ENCODE results near the gene ERBB2. TPM values are rescaled to one million over a fixed set of nuclear protein-coding genes. Genes with fewer than 3 reads are reported as not detected.

ERBB2 gene
- total and polyA plus RNA-seq, 2 of the 13 experiments (the other 11 are each of a cell fraction or from before 2014, with no cell fraction given): 57.7 to 64.1 TPM

DNA sequence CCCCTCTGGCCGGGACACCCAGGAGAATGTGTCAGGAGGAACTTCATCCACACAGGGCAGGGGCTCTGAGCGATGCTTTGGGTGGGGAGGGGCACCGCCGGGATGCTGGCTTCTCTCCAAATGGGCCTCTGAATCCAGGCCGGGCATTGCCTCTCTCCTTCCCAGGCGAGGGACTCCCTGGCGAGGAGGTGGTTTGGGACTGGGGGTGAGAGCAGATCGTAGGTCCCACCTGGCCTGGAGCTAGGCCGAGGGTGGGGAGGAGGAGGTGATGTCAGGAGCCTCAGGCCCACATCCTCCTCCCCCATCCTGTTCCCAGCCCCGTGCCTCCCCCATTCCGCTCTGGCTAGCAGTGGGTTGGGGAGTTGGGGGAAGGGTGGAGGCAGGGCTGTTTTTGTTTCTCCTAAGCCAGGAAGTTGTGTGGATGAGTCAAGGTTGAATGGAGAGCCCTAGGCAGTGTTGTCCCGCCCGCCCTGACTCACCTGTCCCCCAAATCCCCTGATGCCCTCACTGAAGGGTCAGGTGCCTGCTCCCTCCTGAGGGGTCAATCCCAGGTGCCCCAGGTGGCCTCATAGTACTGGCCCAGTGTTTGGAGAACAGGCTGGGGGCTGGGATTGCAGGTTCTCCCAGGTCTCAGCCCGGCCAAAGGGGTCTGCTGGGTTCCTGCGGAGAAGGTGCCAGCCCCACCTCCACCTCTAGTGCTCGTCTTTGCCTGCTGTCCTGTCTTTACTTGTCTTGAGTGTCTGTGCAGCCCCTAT, 40.7 kb downstream of the ERBB2 start (continued):
- TF ChIP-seq FOXA3 (CRISPR knock-in tag; IDR thresholded peaks at IDR 0.05) (peak; percentile 65; the same call in 1 of the 2 replicates), ZNF670 (CRISPR knock-in tag; IDR thresholded peaks at IDR 0.05; ENCODE audit: borderline replicate concordance) (peak; percentile 87; the same call in 1 of the 2 replicates), ZNF446 (CRISPR knock-in tag; IDR thresholded peaks at IDR 0.05) (peak; percentile 63; the same call in 1 of the 2 replicates), ZBTB7B (CRISPR knock-in tag; IDR thresholded peaks at IDR 0.05) (peak; percentile 62), HDAC2 (CRISPR knock-in tag; IDR thresholded peaks at IDR 0.05) (peak; percentile 83; the same call in 1 of the 2 replicates)
- TF ChIP-seq, protein P1, sequence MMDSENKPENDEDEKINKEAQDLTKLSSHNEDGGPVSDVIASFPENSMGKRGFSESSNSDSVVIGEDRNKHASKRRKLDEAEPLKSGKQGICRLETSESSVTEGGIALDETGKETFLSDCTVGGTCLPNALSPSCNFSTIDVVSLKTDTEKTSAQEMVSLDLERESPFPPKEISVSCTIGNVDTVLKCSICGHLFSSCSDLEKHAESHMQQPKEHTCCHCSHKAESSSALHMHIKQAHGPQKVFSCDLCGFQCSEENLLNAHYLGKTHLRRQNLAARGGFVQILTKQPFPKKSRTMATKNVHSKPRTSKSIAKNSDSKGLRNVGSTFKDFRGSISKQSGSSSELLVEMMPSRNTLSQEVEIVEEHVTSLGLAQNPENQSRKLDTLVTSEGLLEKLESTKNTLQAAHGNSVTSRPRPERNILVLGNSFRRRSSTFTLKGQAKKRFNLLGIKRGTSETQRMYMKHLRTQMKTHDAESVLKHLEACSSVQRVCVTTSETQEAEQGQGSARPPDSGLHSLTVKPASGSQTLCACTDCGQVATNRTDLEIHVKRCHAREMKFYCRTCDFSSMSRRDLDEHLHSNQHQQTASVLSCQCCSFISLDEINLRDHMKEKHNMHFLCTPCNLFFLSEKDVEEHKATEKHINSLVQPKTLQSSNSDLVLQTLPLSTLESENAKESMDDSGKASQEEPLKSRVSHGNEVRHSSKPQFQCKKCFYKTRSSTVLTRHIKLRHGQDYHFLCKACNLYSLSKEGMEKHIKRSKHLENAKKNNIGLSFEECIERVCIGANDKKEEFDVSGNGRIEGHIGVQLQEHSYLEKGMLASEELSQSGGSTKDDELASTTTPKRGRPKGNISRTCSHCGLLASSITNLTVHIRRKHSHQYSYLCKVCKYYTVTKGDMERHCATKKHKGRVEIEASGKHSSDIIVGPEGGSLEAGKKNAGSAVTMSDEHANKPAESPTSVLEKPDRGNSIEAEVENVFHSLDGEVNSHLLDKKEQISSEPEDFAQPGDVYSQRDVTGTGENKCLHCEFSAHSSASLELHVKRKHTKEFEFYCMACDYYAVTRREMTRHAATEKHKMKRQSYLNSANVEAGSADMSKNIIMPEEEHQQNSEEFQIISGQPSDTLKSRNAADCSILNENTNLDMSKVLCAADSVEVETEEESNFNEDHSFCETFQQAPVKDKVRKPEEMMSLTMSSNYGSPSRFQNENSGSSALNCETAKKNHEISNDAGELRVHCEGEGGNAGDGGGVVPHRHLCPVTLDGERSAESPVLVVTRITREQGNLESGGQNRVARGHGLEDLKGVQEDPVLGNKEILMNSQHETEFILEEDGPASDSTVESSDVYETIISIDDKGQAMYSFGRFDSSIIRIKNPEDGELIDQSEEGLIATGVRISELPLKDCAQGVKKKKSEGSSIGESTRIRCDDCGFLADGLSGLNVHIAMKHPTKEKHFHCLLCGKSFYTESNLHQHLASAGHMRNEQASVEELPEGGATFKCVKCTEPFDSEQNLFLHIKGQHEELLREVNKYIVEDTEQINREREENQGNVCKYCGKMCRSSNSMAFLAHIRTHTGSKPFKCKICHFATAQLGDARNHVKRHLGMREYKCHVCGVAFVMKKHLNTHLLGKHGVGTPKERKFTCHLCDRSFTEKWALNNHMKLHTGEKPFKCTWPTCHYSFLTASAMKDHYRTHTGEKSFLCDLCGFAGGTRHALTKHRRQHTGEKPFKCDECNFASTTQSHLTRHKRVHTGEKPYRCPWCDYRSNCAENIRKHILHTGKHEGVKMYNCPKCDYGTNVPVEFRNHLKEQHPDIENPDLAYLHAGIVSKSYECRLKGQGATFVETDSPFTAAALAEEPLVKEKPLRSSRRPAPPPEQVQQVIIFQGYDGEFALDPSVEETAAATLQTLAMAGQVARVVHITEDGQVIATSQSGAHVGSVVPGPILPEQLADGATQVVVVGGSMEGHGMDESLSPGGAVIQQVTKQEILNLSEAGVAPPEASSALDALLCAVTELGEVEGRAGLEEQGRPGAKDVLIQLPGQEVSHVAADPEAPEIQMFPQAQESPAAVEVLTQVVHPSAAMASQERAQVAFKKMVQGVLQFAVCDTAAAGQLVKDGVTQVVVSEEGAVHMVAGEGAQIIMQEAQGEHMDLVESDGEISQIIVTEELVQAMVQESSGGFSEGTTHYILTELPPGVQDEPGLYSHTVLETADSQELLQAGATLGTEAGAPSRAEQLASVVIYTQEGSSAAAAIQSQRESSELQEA (CRISPR knock-in tag; IDR thresholded peaks at IDR 0.05; ENCODE audit: not compliant biosample characterization): peak; percentile 63
- TF ChIP-seq, protein P2, sequence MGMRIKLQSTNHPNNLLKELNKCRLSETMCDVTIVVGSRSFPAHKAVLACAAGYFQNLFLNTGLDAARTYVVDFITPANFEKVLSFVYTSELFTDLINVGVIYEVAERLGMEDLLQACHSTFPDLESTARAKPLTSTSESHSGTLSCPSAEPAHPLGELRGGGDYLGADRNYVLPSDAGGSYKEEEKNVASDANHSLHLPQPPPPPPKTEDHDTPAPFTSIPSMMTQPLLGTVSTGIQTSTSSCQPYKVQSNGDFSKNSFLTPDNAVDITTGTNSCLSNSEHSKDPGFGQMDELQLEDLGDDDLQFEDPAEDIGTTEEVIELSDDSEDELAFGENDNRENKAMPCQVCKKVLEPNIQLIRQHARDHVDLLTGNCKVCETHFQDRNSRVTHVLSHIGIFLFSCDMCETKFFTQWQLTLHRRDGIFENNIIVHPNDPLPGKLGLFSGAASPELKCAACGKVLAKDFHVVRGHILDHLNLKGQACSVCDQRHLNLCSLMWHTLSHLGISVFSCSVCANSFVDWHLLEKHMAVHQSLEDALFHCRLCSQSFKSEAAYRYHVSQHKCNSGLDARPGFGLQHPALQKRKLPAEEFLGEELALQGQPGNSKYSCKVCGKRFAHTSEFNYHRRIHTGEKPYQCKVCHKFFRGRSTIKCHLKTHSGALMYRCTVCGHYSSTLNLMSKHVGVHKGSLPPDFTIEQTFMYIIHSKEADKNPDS (CRISPR knock-in tag; IDR thresholded peaks at IDR 0.05): no peak
- TF ChIP-seq, protein P3, sequence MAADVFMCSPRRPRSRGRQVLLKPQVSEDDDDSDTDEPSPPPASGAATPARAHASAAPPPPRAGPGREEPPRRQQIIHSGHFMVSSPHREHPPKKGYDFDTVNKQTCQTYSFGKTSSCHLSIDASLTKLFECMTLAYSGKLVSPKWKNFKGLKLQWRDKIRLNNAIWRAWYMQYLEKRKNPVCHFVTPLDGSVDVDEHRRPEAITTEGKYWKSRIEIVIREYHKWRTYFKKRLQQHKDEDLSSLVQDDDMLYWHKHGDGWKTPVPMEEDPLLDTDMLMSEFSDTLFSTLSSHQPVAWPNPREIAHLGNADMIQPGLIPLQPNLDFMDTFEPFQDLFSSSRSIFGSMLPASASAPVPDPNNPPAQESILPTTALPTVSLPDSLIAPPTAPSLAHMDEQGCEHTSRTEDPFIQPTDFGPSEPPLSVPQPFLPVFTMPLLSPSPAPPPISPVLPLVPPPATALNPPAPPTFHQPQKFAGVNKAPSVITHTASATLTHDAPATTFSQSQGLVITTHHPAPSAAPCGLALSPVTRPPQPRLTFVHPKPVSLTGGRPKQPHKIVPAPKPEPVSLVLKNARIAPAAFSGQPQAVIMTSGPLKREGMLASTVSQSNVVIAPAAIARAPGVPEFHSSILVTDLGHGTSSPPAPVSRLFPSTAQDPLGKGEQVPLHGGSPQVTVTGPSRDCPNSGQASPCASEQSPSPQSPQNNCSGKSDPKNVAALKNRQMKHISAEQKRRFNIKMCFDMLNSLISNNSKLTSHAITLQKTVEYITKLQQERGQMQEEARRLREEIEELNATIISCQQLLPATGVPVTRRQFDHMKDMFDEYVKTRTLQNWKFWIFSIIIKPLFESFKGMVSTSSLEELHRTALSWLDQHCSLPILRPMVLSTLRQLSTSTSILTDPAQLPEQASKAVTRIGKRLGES (CRISPR knock-in tag; IDR thresholded peaks at IDR 0.05; ENCODE audit: borderline replicate concordance): no peak
- TF ChIP-seq, protein P4, sequence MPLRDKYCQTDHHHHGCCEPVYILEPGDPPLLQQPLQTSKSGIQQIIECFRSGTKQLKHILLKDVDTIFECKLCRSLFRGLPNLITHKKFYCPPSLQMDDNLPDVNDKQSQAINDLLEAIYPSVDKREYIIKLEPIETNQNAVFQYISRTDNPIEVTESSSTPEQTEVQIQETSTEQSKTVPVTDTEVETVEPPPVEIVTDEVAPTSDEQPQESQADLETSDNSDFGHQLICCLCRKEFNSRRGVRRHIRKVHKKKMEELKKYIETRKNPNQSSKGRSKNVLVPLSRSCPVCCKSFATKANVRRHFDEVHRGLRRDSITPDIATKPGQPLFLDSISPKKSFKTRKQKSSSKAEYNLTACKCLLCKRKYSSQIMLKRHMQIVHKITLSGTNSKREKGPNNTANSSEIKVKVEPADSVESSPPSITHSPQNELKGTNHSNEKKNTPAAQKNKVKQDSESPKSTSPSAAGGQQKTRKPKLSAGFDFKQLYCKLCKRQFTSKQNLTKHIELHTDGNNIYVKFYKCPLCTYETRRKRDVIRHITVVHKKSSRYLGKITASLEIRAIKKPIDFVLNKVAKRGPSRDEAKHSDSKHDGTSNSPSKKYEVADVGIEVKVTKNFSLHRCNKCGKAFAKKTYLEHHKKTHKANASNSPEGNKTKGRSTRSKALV (CRISPR knock-in tag; IDR thresholded peaks at IDR 0.05): peak; percentile 73; the same call in 1 of the 2 replicates
- TF ChIP-seq, protein P5, sequence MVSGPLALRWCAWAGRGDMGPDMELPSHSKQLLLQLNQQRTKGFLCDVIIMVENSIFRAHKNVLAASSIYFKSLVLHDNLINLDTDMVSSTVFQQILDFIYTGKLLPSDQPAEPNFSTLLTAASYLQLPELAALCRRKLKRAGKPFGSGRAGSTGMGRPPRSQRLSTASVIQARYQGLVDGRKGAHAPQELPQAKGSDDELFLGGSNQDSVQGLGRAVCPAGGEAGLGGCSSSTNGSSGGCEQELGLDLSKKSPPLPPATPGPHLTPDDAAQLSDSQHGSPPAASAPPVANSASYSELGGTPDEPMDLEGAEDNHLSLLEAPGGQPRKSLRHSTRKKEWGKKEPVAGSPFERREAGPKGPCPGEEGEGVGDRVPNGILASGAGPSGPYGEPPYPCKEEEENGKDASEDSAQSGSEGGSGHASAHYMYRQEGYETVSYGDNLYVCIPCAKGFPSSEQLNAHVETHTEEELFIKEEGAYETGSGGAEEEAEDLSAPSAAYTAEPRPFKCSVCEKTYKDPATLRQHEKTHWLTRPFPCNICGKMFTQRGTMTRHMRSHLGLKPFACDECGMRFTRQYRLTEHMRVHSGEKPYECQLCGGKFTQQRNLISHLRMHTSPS (CRISPR knock-in tag; IDR thresholded peaks at IDR 0.05; ENCODE audit: low read depth): peak; percentile 61; the same call in 1 of the 2 replicates
